Cardiac fibroblast (primary cell): ENCODE measurements around the gene AAMP.
"Not testable (repeated sequence)": the region's sequence is repeated elsewhere in the genome, so short reads cannot be mapped to it uniquely, and the experiment has no call there.

Source experiments
- DNase-seq, 2 donors: peaks; one replicate each; pipeline versions ENCODE4 v3.0.0 to v3.0.0-alpha.2; 2010; ENCODE audit warnings: low read depth in 2 of 2
- H3K4me3 ChIP-seq, 2 donors: replicated peaks in 1 of 2; 1 replicate in 1 of 2; 2 replicates in 1 of 2; pipeline ENCODE4 v1.5.1; 2011; ENCODE audit warnings: low read depth in 2 of 2, low read length in 2 of 2, mild to moderate bottlenecking in 2 of 2, moderate library complexity in 1 of 2
- TF ChIP-seq, protein P1 (sequence below): IDR thresholded peaks from one replicate; pipeline ENCODE4 v1.5.1; 2011; ENCODE audit warnings: low read depth, mild to moderate bottlenecking, low read length, inconsistent platforms

The AAMP gene

DNA sequence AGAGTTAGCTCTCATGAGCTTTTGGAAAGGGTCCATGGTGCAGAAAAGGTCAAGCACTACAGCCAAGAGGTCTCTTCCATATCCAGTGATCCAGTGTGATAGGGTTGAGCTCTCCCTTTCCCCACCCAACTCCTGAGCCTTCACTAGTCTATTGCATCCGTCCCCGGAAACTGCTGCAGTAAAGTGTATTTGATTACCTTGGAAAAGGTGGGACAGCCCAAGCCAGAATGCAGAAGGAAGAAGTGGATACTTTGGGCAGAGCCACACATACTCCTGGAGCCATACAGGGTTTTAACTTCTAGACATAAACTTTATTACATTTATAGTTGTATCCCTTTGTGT, 3.9 kb upstream of the AAMP start:
- DNase-seq = no peak
- no peak overlapping the region for H3K4me3 ChIP-seq
- TF ChIP-seq, protein P1, sequence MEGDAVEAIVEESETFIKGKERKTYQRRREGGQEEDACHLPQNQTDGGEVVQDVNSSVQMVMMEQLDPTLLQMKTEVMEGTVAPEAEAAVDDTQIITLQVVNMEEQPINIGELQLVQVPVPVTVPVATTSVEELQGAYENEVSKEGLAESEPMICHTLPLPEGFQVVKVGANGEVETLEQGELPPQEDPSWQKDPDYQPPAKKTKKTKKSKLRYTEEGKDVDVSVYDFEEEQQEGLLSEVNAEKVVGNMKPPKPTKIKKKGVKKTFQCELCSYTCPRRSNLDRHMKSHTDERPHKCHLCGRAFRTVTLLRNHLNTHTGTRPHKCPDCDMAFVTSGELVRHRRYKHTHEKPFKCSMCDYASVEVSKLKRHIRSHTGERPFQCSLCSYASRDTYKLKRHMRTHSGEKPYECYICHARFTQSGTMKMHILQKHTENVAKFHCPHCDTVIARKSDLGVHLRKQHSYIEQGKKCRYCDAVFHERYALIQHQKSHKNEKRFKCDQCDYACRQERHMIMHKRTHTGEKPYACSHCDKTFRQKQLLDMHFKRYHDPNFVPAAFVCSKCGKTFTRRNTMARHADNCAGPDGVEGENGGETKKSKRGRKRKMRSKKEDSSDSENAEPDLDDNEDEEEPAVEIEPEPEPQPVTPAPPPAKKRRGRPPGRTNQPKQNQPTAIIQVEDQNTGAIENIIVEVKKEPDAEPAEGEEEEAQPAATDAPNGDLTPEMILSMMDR = no peak

- DNase-seq, H3K4me3 ChIP-seq: not testable (repeated sequence)
Observed at GRCh38 chr2:218273214-218273907, 3.4 kb upstream of the AAMP start.

DNA sequence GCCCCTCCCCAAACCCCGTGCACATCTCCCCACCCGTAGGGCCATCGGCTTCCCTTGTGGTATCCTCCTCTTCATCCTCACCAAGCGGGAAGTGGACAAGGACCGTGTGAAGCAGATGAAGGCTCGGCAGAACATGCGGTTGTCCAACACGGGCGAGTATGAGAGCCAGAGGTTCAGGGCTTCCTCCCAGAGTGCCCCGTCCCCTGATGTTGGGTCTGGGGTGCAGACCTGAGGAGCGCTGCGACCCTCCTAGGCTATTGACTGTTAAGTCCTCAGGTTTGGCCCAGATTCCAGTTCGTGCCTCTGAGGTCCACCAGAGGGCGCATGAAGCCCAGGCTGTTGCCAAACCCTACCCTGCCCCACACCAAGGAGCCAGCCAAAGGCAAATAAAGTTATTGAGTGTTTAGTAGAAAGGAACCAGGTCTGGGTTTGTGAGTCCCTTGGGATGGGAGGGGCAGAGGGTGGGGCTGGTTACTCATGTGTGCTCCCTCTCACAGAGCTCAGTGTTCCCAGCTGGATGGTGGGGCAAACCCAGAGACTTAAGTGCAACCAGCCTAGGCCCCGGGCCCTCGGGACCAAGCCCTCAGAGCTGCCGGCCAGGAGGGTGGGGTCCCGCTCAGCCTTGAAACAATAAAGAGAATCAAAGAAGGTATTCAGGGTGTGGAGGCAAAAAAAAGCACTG, 2.7 kb upstream of the AAMP start:
- no peak overlapping the region for H3K4me3 ChIP-seq
- DNase-seq = peak; percentile 96 to 98
- TF ChIP-seq, protein P1 = peak; percentile 91

DNA sequence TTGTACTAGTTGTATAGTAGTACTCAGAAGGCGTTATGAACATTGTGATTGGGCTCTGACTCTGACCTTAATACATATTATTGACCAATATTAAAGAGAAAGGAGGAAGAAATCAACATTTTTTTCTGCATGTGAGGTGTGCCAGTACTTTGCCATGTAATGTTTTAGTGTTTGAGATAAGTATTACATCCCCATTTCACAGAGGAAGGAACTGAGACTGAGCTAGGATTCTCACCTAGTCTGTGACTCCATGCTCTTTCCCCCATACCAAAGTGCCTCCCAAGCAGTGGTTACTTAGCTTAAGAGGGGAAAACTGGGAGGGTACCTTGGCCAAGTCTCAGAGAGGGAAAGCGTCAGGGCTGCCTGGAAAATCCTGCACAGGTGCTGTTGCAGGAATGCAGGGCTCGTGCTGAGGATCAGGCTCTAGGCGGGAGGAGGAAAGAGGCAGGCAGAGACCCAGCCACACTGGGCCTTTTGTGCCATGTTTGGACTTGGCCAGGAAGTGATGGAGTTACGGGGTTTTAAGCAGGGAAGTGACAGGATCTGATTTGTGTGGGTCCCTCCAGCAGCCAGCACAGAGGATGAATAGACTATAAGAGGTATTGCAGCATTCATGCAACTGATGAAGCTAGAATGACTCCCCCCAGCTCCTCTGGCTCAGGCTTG, 2.1 kb upstream of the AAMP start:
- no peak overlapping the region for H3K4me3 ChIP-seq

GRCh38 chr2:218271487-218271797, 1.5 kb upstream of the AAMP start:
- peak overlapping the region; percentile 91 to 96 for H3K4me3 ChIP-seq
- no peak for DNase-seq
- TF ChIP-seq, protein P1 = no peak

More for the DNA sequence above, 2.1 kb upstream of the AAMP start:
- TF ChIP-seq, protein P1 = no peak
- no peak for DNase-seq

DNA sequence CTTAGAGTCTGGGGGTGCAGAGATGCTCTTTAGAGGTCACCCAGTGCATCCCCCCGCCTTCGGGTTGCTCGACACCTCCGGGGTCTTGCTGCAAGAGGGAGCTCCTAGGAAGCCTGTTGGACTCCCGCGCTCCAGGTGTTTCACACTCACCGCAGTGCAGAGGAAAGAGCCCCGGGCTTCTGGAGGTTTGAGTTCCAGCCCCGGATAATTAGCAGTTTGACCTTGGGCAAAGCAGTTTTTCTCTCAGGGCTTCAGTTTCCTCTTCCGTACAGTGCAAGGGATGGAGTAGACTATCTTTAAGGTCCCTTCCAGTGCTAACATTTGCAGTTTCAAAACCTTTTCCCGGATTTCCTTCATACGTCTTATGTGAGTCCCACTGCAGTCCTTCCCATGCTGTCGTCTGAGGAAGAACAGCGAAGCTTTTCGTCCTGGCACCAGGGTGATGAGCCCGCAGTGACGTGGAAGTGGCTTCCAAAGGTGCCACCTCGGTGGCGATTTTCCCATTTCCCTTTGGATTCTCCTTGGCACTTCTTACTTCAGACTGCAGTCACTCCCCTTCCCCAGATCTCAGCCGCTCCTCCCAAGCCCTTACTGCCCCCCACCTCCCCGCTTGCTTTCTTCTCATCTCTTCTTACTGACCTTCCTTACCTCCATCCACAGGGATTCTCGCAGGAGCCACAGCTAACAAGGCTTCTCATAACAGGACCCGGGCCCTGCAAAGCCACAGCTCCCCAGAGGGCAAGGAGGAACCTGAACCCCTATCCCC, 967 bp upstream of the AAMP start:
- TF ChIP-seq, protein P1 = no peak
- peak in 1 of 2 donors; percentile 36 for DNase-seq
- H3K4me3 ChIP-seq = peak overlapping the region; percentile 91 to 96

DNA sequence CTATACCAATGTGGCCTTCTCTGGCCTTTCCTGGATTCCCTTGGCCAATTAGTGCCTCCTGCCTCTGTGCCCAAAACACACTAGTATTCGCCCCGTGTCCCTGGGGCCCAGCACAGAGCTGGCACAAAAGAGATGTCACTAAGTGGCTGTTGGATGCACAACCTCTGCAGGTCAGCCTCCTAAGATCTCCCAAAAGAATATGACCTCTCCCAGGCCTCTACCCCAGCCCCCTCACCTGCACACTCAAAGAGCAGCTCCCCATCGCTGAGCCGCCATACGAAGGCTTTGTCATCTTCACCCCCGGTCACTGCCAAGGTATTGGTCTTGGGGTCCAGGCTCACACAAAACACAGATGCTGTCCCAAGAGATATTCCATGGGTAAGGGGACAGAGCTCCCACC, 2.7 kb downstream of the AAMP start:
- H3K4me3 ChIP-seq = no peak overlapping the region
- TF ChIP-seq, protein P1 = no peak
- DNase-seq = no peak
